Measurements from ENCODE around the gene MTSS2.

MTSS2 gene

DNA sequence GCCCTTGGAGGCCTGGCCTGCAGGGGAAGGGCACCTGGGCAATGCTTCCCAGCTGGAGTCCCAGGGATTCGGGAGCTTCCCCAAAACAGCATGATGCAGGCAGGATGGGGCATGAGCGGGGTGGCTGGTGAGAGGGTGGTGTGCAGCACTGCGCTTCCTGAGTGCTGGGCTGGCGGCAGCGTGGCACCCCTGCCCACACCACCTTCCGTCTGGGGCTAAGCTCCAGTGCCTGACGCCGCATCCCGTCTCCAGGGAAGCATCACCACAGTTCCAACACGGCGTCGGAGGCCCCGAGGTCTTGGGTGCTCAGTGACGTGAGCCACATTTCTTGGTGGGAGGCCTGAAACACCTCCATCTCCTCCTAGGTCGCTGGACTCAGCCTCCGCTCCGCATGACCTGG, 13.8 kb upstream of the MTSS2 start (continued):
- TF ChIP-seq, protein P1, sequence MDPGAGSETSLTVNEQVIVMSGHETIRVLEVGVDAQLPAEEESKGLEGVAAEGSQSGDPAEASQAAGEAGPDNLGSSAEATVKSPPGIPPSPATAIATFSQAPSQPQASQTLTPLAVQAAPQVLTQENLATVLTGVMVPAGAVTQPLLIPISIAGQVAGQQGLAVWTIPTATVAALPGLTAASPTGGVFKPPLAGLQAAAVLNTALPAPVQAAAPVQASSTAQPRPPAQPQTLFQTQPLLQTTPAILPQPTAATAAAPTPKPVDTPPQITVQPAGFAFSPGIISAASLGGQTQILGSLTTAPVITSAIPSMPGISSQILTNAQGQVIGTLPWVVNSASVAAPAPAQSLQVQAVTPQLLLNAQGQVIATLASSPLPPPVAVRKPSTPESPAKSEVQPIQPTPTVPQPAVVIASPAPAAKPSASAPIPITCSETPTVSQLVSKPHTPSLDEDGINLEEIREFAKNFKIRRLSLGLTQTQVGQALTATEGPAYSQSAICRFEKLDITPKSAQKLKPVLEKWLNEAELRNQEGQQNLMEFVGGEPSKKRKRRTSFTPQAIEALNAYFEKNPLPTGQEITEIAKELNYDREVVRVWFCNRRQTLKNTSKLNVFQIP (CRISPR knock-in tag; IDR thresholded peaks at IDR 0.05; ENCODE audit: borderline replicate concordance, low read depth), result no peak
- no peak for TF ChIP-seq ZC3H10 (CRISPR knock-in tag; IDR thresholded peaks at IDR 0.05)

- ATAC-seq, result no peak
- TF ChIP-seq TOX (CRISPR knock-in tag; IDR thresholded peaks at IDR 0.05; ENCODE audit: borderline replicate concordance) (no peak), GLIS3 (CRISPR knock-in tag; IDR thresholded peaks at IDR 0.05) (no peak), ZNF70 (CRISPR knock-in tag; IDR thresholded peaks at IDR 0.05) (no peak), ZFP30 (CRISPR knock-in tag; IDR thresholded peaks at IDR 0.05) (no peak)
- TF ChIP-seq, protein P1 (CRISPR knock-in tag; IDR thresholded peaks at IDR 0.05; ENCODE audit: borderline replicate concordance, low read depth), result no peak
Observed at GRCh38 chr16:70698901-70699300, 13.0 kb upstream of the MTSS2 start.

- no peak for TF ChIP-seq ZNF70 (CRISPR knock-in tag; IDR thresholded peaks at IDR 0.05)
- no peak for TF ChIP-seq ZNF565 (CRISPR knock-in tag; conservative IDR thresholded peaks at IDR 0.05; ENCODE audit: low read depth)
- TF ChIP-seq RARB (CRISPR knock-in tag; IDR thresholded peaks at IDR 0.05), result no peak
- no peak for TF ChIP-seq TSHZ2 (CRISPR knock-in tag; IDR thresholded peaks at IDR 0.05)
- TF ChIP-seq SNAI2 (CRISPR knock-in tag; IDR thresholded peaks at IDR 0.05), result no peak
- no peak for TF ChIP-seq OSR1 (CRISPR knock-in tag; IDR thresholded peaks at IDR 0.05)
- no peak for TF ChIP-seq TCF4 (CRISPR knock-in tag; IDR thresholded peaks at IDR 0.05; ENCODE audit: borderline replicate concordance)
- no peak for TF ChIP-seq BACH2 (CRISPR knock-in tag; IDR thresholded peaks at IDR 0.05; ENCODE audit: borderline replicate concordance)
- TF ChIP-seq, protein P2, sequence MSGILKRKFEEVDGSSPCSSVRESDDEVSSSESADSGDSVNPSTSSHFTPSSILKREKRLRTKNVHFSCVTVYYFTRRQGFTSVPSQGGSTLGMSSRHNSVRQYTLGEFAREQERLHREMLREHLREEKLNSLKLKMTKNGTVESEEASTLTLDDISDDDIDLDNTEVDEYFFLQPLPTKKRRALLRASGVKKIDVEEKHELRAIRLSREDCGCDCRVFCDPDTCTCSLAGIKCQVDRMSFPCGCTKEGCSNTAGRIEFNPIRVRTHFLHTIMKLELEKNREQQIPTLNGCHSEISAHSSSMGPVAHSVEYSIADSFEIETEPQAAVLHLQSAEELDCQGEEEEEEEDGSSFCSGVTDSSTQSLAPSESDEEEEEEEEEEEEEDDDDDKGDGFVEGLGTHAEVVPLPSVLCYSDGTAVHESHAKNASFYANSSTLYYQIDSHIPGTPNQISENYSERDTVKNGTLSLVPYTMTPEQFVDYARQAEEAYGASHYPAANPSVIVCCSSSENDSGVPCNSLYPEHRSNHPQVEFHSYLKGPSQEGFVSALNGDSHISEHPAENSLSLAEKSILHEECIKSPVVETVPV (CRISPR knock-in tag; IDR thresholded peaks at IDR 0.05), result no peak
- TF ChIP-seq ZFP3 (CRISPR knock-in tag; IDR thresholded peaks at IDR 0.05), result no peak
- TF ChIP-seq, protein P3, sequence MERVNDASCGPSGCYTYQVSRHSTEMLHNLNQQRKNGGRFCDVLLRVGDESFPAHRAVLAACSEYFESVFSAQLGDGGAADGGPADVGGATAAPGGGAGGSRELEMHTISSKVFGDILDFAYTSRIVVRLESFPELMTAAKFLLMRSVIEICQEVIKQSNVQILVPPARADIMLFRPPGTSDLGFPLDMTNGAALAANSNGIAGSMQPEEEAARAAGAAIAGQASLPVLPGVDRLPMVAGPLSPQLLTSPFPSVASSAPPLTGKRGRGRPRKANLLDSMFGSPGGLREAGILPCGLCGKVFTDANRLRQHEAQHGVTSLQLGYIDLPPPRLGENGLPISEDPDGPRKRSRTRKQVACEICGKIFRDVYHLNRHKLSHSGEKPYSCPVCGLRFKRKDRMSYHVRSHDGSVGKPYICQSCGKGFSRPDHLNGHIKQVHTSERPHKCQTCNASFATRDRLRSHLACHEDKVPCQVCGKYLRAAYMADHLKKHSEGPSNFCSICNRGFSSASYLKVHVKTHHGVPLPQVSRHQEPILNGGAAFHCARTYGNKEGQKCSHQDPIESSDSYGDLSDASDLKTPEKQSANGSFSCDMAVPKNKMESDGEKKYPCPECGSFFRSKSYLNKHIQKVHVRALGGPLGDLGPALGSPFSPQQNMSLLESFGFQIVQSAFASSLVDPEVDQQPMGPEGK (CRISPR knock-in tag; IDR thresholded peaks at IDR 0.05; ENCODE audit: borderline replicate concordance), result no peak
- TF ChIP-seq ESRRG (CRISPR knock-in tag; IDR thresholded peaks at IDR 0.05), result no peak
- no peak for TF ChIP-seq ZC3H10 (CRISPR knock-in tag; IDR thresholded peaks at IDR 0.05)
- no peak for TF ChIP-seq GLIS3 (CRISPR knock-in tag; IDR thresholded peaks at IDR 0.05)
- no peak for TF ChIP-seq ZFP30 (CRISPR knock-in tag; IDR thresholded peaks at IDR 0.05)
- TF ChIP-seq CSDC2 (CRISPR knock-in tag; IDR thresholded peaks at IDR 0.05), result no peak
- no peak for TF ChIP-seq ARNTL (CRISPR knock-in tag; IDR thresholded peaks at IDR 0.05; ENCODE audit: borderline replicate concordance, low read depth)
- TF ChIP-seq PPARA (CRISPR knock-in tag; IDR thresholded peaks at IDR 0.05; ENCODE audit: borderline replicate concordance), result no peak
- ATAC-seq, result no peak
Observed at GRCh38 chr16:70697594-70698170, 11.8 kb upstream of the MTSS2 start.

All from SK-N-SH treated with all-trans-retinoic acid at 6 μM for 48 hours (cell line).